Anterior cingulate cortex (tissue), 58 donors: ENCODE measurements around the gene CELF2.
A peak's percentile ranks its signal among the peaks of the same experiment; 100 is the strongest.

Experiments used
- DNase-seq, 58 donors: peaks; one replicate each; lab custom pipeline; 2025; lab: John Stamatoyannopoulos, UW

Gene CELF2

DNA sequence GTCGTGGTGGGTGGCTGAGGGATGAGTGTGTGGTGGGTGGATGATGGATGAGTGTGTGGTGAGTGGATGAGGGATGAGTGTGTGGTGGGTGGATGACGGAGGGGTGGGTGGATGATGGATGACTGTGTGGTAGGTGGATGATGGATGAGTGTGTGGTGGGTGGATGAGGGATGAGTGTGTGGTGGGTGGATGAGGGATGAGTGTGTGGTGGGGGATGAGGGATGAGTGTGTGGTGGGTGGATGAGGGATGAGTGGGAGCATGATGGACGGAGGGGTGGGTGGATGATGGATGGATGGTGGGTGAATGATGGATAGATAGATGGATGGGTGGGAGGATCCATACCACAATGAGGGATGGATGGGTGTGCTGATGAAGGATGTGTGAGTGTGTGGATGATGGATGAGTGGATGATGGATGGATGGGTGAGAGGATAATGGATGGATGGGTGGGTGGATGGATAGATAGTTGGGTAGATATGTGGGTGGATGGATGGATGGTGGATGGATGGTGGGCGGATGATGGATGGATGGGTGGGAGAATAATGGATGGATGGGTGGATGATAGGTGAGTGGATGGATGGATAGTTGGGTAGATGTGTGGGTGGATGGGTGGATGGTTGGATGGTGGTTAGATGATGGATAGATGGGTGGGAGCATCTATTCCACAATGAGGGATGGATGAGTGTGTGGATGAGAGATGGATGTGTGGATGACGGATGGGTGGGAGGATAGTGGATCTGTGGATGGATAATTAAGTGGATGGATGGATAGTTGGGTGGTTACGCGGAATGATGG lies 266.8 kb downstream of the CELF2 start:
- DNase-seq = peak in 1 of 58 donors; percentile 28

DNA sequence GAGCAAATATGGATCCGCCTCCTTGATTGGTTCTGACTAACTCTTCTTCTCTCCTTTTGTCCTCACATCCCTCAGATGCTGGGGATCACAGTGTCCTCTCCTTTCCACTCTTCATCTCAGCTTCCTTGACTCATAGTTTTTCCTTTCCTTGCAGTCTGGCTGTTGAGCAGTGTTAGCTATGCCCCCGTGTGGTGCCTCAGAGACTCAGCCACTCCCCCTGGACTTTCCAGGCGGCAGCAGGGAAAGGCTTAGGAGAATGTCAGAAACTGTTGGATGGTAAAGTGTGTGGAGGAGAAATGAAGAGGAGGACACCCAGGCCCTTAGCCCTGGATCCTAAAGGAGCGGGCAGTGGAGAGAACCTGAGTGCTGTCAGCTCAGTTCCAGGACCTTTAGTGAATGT lies 267.5 kb downstream of the CELF2 start:
- DNase-seq = no peak

DNA sequence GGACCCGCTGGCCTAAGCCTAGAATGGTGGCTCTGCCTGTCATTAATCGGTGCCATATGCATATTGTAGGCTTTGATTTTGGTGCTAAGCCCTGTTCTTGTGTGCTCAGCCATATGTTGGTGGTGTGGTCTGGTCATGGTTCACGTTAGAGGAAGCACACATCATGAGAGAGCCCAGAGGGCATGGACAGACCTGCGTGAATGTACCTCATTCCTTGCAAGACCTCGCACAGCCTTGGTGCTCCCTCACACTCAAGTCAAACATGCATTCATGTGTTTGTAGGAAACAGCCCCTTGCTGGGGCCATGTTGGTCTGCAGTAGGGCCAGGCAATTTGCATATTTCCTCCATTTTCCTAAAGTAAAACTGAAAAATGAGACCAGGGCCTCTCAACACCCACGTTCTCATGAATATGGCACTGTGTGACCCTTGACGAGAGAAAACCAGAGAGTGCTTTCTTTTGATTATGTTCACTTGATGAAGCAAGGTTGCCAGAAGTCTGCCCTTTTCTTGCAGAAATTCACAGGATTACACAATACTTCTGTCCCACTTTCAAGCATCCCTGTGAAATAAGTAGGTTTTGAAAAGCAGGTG lies 268.7 kb downstream of the CELF2 start:
- no peak for DNase-seq

DNA sequence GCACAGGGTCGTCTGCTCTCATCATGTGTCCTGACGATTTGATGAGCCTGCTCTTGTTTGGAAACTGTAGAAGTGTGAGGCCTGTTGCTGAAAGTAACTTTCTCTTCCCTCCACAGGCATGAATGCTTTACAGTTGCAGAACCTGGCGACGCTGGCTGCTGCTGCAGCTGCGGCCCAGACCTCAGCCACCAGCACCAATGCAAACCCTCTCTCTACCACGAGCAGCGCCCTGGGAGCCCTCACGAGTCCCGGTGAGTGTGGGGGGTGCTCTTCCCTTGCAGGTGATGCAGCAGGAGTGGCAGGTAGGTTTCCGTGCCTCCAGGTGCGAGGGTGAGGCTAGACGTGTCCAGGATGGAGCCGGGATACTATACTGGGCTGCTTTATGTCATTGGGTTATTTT lies 270.6 kb downstream of the CELF2 start:
- DNase-seq = no peak

DNA sequence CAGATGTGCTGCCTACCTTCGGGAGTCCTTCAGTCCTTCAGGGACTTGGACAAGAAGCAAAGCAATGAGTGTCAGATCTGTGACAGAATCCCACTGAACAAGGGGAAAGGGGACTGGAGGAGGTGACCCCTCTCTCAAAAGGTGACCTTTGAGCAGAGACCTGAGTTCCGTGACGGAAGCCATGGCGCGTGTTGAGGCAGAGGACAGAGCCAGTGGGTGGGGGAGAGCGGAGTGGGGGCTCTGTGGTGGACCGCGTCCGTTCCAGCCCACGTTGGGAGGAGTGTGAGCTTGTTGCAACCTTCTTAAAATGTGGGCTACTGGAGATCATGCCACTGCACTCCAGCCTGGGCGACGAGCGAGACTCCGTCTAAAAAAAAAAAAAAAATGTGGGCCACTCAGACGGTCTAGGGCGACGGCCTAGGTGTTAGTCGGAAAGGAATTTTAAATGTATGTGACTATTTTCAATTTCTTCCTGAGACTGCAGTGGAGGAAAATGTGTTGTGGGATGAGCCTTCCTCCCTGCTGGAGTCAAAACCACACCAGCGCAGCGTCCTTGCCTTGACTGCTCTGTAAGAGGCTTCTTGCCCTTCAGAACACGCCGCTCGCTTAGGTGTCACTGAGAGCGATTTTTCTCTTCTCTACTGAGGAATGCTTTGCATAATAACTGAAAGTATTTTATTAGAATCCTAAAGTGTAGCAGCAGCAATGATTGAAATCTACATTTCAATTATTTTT lies 272.7 kb downstream of the CELF2 start:
- DNase-seq = no peak

DNA sequence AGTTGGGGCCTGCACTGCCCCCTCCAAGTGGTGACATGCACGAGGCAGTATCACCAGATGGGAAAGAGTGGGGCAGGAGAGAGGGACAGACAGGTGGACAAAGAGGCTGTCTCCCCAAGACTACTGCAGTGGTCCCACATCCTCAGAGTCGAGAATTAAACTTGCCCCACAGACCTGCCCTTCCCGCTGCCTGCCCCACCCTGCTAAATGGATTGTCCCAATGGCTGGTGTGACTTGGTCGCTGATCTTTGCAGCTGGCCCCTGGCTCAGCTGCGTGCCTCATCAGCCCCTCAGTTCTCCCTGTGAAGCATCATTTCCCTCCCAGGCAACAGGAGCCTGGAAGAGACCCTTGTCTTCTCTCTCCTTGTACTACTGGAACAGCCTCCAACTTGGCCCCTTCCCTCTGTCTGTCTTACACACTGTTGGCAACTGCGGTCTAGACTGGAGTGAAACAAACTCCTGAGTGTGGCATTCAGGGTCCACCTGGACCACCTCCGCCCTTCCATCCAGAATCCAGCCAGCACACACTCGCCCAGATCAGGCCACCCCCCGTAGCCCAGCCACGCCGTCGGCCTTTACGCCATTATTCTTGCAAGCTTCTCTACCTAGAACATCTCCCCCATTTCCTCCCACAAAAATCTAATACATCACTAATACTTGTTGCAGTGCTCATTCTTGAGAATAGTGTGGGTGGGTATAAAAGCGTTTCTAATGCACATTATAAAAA lies 275.1 kb downstream of the CELF2 start:
- no peak for DNase-seq

DNA sequence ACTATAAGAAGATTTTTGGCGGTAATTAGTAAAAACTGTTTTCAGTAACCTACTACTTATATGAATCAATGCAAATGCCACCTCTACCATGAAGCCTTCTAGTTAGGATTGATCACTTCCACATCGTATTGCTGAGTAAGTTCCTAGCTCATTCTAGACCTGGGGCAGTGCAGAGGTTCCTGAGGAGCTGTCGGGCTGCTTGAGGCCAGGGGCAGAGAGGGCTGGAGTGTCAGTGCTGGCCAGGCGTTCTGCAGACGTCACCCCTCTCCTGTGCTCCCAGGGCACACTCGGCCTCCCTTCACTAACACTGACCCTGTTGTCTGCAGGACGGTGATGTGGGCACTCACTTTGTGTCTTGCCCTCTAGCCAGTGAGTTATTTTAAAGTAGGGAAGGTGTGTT lies 275.7 kb downstream of the CELF2 start:
- no peak for DNase-seq

DNA sequence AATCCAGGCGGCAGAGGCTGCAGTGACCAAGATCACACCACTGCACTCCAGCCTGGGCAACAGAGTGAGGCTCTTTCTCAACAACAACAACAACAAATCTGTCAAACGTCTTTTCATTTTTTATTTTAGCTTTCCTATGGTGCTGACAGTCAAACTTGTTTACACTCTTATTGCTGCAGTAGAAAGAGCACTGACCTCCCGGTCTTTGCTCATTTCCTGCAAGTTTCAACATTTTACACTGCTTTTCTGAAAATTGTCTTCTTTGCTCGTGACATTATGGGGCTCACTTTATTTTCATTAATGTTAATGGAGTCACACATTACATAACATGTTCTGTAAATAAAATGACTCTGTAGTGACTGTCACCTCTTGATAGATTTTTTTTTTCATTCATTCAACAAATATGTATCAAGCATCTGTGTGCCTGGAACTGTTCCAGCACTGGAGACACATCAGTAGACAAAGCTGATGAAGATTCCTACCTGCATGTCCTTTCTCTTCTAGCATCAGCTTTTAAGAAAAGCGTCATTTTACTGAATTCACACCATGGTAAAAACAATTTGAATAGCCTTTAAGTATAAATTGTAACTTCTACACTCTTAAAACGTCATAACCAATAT lies 277.3 kb downstream of the CELF2 start:
- no peak for DNase-seq

DNA sequence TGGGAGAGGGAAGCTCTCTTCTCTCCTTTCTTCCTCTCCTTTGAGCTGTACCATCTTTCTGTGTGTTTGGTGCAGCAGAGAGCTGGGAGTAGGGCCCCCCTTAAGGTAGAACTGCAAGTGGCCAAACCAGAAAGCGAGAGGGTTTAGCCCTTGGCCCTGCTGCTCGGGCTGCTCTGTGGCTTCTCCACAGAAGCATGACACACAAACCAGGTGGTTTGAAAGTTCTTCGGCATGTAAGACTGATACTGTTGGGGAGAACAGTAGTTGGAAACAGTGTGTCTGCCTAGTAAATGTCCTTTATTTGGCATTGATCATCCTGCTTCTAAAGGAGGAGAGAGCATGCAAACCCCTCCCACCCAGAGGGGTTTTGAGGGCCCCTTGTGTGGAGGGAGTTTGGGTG lies 277.8 kb downstream of the CELF2 start:
- DNase-seq = no peak

DNA sequence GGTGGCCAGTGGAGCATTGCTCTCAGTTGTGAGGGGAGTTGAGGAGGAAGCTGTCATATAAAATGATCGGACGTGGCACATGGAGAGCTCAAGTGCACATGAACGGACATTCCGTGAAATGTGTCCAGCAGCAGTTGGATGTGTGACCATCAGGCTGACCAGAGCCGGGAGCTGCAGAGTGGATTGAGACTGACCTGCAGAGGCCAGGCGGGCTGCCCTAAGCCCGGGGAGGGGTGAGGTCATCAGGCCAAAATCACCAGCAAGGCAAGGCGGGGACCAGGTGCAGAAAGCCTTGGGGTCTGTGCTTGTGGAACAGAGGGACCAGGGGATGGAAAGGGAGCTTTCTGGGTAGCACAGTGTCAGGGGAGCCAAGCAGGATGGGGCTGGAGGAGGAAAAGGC lies 279.5 kb downstream of the CELF2 start:
- no peak for DNase-seq

DNA sequence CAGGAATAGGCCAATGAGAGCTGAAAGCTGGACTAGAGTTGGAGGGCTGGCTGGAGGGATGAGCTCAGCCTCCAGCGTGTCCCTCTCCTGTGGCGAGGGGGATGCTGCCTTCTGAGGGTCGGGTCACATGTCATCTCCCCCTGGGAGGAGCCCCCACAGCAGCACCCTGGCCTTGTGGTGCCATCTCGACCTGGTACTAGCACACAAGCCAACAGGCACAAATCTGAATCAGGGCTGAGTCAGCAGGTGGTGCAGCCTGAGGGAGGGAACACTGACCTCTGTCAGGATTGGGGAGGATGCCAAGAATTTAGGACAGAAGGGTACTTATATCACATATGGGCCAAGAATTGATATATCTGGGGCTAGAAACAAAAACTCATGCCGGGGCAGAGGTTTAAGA lies 280.4 kb downstream of the CELF2 start:
- peak in 1 of 58 donors; percentile 31 for DNase-seq

DNA sequence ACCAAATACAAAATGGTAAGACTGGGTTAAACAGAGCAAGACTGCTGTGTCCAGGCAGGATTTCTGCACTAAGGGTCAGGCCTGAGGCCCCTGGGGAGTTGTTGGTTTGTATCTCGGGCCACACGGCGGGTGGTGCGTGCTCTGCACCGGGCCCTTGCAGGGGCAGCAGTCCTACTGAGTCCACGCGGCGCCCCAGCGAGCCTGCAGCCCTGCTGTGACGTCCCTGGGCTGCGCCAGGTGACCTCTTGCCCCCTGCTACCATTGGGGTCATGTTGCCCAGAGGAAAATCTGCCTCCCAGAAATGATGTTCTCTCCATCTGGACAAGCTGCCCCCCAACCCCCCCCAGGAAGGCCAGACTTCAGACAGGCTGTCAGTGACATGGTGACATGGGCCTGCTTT lies 281.5 kb downstream of the CELF2 start:
- DNase-seq = no peak

DNA sequence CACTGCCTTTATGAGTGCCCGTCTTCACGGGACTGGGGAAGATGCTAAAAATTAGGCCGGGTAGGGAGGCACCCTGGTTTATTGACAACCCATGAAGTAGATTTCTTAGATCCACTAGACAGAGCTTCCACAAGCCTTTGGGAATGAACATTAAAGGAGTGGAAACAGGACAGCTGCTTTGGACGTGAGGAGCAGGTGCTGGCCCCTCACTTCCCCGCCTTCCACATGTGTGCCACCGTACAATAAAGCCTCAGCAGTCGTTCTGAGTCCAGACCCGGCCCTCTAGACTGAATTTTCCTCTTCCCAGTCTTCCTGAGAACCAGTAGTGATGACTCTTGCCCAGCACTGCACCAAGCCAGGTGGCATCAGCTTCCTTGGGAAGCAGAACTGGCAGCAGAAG lies 282.4 kb downstream of the CELF2 start:
- no peak for DNase-seq

DNA sequence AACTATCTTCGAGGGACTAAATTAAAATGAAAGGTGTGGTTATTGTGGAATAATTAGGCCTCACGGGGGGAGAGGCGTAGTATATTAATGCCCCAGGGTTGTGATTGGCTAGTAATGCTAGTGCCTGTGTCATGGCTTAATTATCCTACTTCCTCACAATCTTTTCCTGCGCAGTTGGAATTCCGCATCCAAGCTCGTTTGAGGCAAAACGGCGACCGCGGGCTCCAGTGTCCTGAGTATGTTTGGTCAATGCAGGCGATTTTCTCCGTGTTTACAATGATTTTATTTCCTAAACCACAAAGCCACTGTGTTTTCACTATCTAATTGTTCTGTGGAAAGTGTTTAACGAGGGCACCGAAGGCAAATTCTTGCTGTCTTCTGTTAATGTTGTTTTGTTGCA lies 282.9 kb downstream of the CELF2 start:
- DNase-seq = no peak

DNA sequence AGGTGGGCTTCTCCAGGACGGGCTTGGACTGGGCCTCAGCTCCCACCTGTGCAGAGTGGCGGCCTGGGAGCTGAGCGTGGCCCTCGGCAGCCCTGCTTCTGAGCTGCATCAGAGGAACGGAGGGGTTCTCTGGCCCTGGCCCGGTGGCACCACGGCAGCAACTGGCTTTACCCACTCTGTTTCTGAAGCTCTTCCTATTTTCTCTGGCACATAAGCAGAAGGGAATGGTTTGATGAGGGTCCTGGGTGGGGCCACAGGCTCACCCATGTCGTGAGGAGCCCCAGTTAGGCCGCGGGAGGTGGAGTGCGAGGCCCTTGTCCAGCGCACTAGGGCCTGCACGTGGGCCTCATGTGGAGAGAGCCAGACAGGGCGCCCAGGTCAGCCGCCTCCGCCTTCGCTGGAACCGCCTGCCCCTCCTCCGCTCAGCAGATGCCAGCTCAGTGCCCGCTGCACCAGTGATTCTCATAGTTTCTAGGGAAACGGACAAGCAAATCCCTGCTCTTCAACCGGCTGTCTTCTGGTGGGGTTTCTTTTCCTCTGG lies 284.0 kb downstream of the CELF2 start:
- DNase-seq = peak in 24 of 58 donors; percentile 16 to 57 (median 35)

DNA sequence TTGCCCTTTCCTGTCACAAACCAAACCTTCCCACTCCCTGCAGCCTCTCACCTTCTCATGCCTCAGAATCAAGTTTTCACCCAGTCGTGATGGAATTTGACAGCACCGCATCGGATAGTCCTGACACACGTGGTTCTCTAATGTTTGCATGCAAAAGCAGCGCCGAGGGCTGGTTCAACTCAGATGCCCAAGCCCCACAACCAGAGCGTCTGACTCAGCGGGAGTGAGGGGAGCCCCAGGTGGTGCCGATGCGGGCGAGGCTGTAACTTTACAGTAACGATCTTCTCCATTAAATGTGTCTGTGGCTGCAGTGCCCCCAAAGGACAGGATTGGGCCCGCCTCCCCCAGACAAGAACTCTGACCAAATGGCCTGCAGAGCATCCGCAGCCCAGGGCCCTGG lies 284.5 kb downstream of the CELF2 start:
- no peak for DNase-seq

DNA sequence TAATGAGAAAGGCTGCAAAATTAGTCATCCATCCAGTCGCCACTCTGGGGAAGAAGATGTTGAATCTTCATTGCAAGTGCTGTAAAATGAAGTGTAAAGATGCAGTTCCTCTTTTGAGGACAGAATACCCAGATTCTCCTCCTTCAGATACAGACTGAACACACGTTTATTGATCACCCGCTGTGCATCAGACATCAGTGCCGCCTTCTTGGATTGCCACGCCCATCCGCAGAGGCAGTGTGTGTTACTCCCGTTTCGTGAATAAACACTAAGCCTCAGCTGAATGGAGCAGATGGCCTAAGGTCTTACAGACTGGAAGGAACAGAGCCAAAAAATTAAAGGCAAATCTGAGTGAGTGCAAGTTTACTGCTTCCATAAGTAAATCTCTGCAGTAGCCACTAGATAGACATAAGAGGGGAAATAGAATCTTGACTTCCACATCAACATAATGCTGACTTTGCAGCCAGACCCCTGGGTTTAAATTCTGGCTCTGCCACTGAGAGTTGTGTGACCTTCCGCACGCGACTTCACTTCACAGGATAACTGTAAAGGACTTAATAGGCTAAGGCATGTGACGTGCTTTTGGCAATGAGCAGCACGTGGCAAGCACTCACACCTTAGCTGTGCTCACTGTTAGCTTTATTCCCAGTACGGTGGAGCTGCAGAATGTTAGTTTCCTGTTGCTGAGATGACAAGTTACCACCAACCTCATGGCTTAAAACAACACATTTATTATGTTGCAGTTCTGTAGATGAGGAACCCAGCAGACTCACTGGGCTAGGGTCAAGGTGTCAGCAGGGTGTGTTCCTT lies 285.9 kb downstream of the CELF2 start:
- no peak for DNase-seq

DNA sequence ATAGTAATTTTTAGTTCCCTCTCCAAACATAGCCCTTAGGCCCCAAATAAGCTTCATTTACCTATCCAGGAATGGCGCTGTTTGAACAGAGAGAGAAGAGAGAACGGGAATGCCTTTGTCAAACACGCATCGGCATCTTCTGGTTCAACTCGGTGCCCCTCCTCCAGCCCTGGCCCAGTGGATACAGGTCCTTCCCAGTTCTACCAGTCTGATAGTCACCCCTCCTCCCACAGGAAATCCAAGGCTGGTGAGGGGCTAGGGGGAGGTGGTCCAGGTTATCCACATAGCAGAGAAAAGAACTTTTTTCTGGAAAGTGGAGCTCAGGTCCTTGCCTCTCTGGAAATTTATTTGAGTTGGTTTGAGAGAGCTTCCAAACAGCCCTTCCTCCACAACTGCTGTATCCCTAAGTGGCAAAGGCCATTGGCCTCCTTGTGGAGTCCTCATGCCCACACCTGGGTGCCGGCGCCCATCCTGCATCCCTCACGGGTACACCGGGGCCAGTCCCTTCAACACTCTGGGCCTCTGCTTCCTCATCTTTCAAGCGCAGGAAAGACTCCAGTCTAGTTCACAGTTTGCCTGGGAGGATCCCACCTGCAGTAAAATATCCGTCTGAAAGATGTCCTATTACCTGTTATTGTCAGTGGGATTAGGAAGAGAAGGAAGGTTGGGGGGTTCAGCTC lies 287.4 kb downstream of the CELF2 start:
- DNase-seq = no peak
